B cell (primary cell): Measurements from ENCODE around the gene CCDC8. TPM values are rescaled to one million over a fixed set of nuclear protein-coding genes. Genes with fewer than 3 reads are reported as not detected.

ENCODE experiments used
- ATAC-seq: fragments of 200-7000 bp; cut with Tn5 transposase; one replicate; pipeline ENCODE4 v1.10.0; 2021; ENCODE audit warnings: low read depth, mild to moderate bottlenecking, moderate number of reproducible peaks, moderate library complexity
- CTCF ChIA-PET: fragments of 350-600 bp; sonication (Branson Sonifier 250); formaldehyde crosslinking; loops from one replicate; lab custom pipeline; 2021; ENCODE audit warnings: antibody characterized with exemption, inconsistent platforms; lab: Charles Lee
- POLR2A ChIA-PET: fragments of 350-600 bp; sonication (Branson Sonifier 250); formaldehyde crosslinking; loops from one replicate; lab custom pipeline; 2021; ENCODE audit warnings: antibody characterized with exemption; lab: Charles Lee
- DNase-seq: peaks from one replicate; pipeline ENCODE4 v3.0.0; 2013
- H2AFZ ChIP-seq: 2 replicates; pipeline ENCODE4 v1.6.1; 2012; ENCODE audit warnings: mild to moderate bottlenecking, low read depth, low read length; ENCODE audit not compliant: insufficient read depth, poor library complexity, severe bottlenecking
- H3K27ac ChIP-seq, 2 donors: 1 replicate in 1 of 2; 2 replicates in 1 of 2; pipeline ENCODE4 v1.5.1; 2012 to 2013; ENCODE audit warnings: low read length in 2 of 2, mild to moderate bottlenecking in 2 of 2, moderate library complexity in 1 of 2
- H3K27me3 ChIP-seq, 4 experiments: fragments of 200-600 bp in 1 of 4; sonication (generic) in 1 of 4; replicated peaks in 1 of 4; 1 replicate in 2 of 4; 2 replicates in 2 of 4; pipeline versions ENCODE4 v1.6.1 to v1.7.0; 2013 to 2016; ENCODE audit warnings: low read length in 3 of 4, mild to moderate bottlenecking in 2 of 4, mixed read lengths in 1 of 4, moderate library complexity in 1 of 4; ENCODE audit not compliant: insufficient read depth in 4 of 4, control insufficient read depth in 3 of 4; ENCODE audit errors: control extremely low read depth in 1 of 4
- H3K36me3 ChIP-seq, 2 experiments: replicated peaks in 1 of 2; 1 replicate in 1 of 2; 2 replicates in 1 of 2; pipeline versions ENCODE4 v1.6.1 to v1.7.1; 2013; ENCODE audit warnings: low read length in 1 of 2; ENCODE audit not compliant: insufficient read depth in 2 of 2, control insufficient read depth in 1 of 2; ENCODE audit errors: control extremely low read depth in 1 of 2, extremely low read depth in 1 of 2
- H3K4me1 ChIP-seq, 2 donors: fragments of 200-600 bp in 1 of 2; sonication (generic) in 1 of 2; 1 replicate in 1 of 2; 2 replicates in 1 of 2; pipeline versions ENCODE4 v1.5.1 to v1.6.1; 2013 to 2017; ENCODE audit warnings: low read length in 2 of 2; ENCODE audit not compliant: control insufficient read depth in 2 of 2, insufficient read depth in 2 of 2
- H3K4me2 ChIP-seq: replicated peaks from 2 replicates; pipeline ENCODE3; 2012; ENCODE audit warnings: mild to moderate bottlenecking, low read depth, low read length; ENCODE audit not compliant: poor library complexity, severe bottlenecking
- H3K4me3 ChIP-seq, 5 experiments: fragments of 200-600 bp in 1 of 5; sonication (generic) in 1 of 5; 1 replicate in 3 of 5; 2 replicates in 2 of 5; pipeline versions ENCODE4 v1.5.1 to v1.7.0; 2011 to 2016; ENCODE audit warnings: low read length in 4 of 5, mild to moderate bottlenecking in 4 of 5, low read depth in 2 of 5, control low read depth in 1 of 5, moderate library complexity in 1 of 5; ENCODE audit not compliant: insufficient read depth in 1 of 5; ENCODE audit errors: control extremely low read depth in 1 of 5, extremely low read depth in 1 of 5
- H3K79me2 ChIP-seq: fragments of 200-600 bp; sonication (generic); one replicate; pipeline ENCODE4 v1.6.0; 2016; ENCODE audit warnings: low read length; ENCODE audit not compliant: control insufficient read depth, insufficient read depth
- H3K9ac ChIP-seq: fragments of 200-600 bp; sonication (generic); 2 replicates; pipeline ENCODE4 v1.6.1; 2017; ENCODE audit warnings: mild to moderate bottlenecking, low read length, moderate library complexity
- H3K9me3 ChIP-seq, 3 donors: one replicate each; pipeline versions ENCODE4 v1.6.1 to v1.7.1; 2013; ENCODE audit warnings: low read length in 2 of 3; ENCODE audit not compliant: control insufficient read depth in 2 of 3, insufficient read depth in 1 of 3; ENCODE audit errors: control extremely low read depth in 1 of 3
- H4K20me1 ChIP-seq: 2 replicates; pipeline ENCODE4 v1.6.0; 2012; ENCODE audit warnings: mild to moderate bottlenecking, low read length; ENCODE audit not compliant: insufficient read depth, control insufficient read depth, poor library complexity, severe bottlenecking
- H3K27ac Mint-ChIP-seq: one replicate; pipeline ENCODE4 v1.8.0; 2021; ENCODE audit warnings: mixed read lengths
- H3K27me3 Mint-ChIP-seq: one replicate; pipeline ENCODE4 v1.8.0; 2021; ENCODE audit warnings: mixed read lengths
- H3K4me1 Mint-ChIP-seq: one replicate; pipeline ENCODE4 v1.8.0; 2021; ENCODE audit warnings: mixed read lengths
- H3K4me3 Mint-ChIP-seq: one replicate; pipeline ENCODE4 v1.8.0; 2021; ENCODE audit warnings: mixed read lengths
- H3K9me3 Mint-ChIP-seq: one replicate; pipeline ENCODE4 v1.8.0; 2022; ENCODE audit warnings: mixed read lengths; ENCODE audit not compliant: insufficient read depth
- EZH2 ChIP-seq: IDR thresholded peaks from 2 replicates; pipeline ENCODE4 v1.6.1; 2012; ENCODE audit warnings: borderline replicate concordance, low read depth, mild to moderate bottlenecking, moderate library complexity, low read length; ENCODE audit not compliant: insufficient read depth, poor library complexity, severe bottlenecking
- WGBS: methylation state at CpG from one replicate; pipeline ENCODE4 v1.1.5; 2013; ENCODE audit warnings: missing lambda C conversion rate; ENCODE audit not compliant: insufficient coverage; 5-methylcytosine and 5-hydroxymethylcytosine counted together
- intact Hi-C: fragments of 100-400 bp; cut with micrococcal nuclease; formaldehyde crosslinking; loops from one replicate; pipeline ENCODE4 v1.10.0; 2022
- polyA plus RNA-seq: library from polyadenylated mRNA; depleted of rRNA; stranded (reverse); fragments of >200 nt; gene quantifications from 2 replicates; pipeline ENCODE4 v1.2.3, GENCODE V29; 2012
- total RNA-seq, 2 donors: library from RNA; stranded (reverse); fragments of 120-200 nt in 1 of 2; gene quantifications; 1 replicate in 1 of 2; 2 replicates in 1 of 2; pipeline versions ENCODE4 v1.2.3 to v1.2.4, GENCODE V29; 2013 to 2022
- TF ChIP-seq, protein P1 (sequence below): fragments of 200-600 bp; IDR thresholded peaks from one replicate; pipeline ENCODE4 v1.8.0; 2022; ENCODE audit warnings: antibody characterized with exemption, mild to moderate bottlenecking

CCDC8 gene
- total and polyA plus RNA-seq, 2 donors (not counting 1 experiment from before 2014, with no cell fraction given), result not detected

DNA sequence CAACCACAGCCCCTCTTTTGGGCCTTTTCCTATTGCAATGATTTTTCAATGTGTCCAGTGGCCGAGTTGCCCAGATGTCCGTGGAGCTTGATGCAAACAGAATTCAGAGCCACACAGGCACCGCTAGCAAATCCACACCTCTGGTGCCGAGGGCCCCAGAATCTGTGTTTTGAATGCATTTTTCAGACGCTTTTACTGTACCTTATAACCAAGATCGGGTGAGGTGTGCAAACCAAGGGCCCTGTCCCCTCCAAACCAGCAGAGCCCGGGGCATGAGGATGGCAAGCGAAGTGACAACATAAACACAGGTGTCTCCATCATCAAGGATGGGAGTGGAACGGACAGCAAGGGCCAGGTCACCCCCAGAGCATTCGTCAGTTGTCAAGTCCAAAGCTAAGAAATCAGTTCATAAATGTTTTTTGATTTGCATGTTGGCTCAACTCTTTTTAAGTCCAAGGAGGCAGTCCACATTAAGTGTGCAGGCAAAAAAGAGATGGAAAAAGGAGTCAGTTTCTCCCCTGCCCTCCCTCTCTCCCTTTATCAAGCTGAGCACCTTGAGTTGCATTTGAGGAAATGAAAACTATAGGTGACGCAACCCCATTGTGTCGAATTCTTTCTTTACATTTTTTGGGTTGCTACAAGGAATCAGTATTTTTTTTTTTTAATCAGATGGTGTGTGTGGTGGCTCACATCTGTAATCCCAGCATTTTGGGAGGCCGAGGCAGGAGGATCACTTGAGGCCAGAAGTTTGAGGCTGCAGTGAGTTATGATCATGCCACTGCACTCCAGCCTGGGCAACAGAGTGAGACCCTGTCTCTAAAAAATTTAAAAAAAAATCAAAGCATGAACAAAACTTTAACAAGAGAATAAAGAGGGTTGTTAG lies 2.9 kb downstream of the CCDC8 start:
- TF ChIP-seq EZH2, result no peak
- Mint-ChIP-seq H3K27me3 (peaks cover 59% of the 10 kb centered on the region), H3K4me1 (peaks cover 3% of the 10 kb centered on the region), H3K27ac (no peak overlapping the region), H3K9me3 (no peaks in the 10 kb centered on the region), H3K4me3 (no peak overlapping the region)
- Histone ChIP-seq H3K27ac (no peak overlapping the region), H3K9ac (no peak overlapping the region), H3K36me3 (no peaks in the 10 kb centered on the region), H3K9me3 (peaks cover 0 to 19% (median 0%) of the 10 kb centered on the region in 3 donors), H3K4me1 (peaks cover 4 to 8% of the 10 kb centered on the region in 2 donors), H3K79me2 (no peaks in the 10 kb centered on the region), H3K4me2 (no peak overlapping the region), H3K4me3 (no peak overlapping the region), H4K20me1 (no peaks in the 10 kb centered on the region), H3K27me3 (peaks cover 0 to 79% (median 25%) of the 10 kb centered on the region in 4 experiments), H2AFZ (no peak overlapping the region)
- WGBS, result 86% methylated on average over 10 of the region's 13 CpGs
- no peak for DNase-seq
- POLR2A ChIA-PET, result no interaction called here
- intact Hi-C loops, result no loop called here
- CTCF ChIA-PET, result no interaction called here
- ATAC-seq, result no peak

DNA sequence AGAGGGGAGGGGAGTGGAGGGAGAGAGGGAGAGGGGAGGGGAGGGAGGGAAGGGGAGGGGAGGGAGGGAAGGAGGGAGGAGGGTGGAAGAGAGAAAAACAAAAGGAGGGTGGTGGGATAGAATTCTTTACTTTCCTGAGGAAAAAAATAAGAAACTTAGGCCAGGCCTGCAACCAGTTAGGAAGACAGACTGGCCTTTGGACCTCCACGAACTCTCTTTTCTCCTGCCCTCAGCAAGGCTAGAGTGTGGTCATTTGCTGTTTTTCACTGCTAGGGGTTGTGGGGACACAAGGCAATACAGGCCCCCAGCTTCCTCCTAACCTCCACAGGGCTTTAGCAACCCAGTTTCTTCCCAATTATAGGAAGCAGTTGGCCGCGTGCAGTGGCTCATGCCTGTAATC lies 4.2 kb downstream of the CCDC8 start:
- no peak overlapping the region for H3K9ac ChIP-seq
- TF ChIP-seq, protein P1, sequence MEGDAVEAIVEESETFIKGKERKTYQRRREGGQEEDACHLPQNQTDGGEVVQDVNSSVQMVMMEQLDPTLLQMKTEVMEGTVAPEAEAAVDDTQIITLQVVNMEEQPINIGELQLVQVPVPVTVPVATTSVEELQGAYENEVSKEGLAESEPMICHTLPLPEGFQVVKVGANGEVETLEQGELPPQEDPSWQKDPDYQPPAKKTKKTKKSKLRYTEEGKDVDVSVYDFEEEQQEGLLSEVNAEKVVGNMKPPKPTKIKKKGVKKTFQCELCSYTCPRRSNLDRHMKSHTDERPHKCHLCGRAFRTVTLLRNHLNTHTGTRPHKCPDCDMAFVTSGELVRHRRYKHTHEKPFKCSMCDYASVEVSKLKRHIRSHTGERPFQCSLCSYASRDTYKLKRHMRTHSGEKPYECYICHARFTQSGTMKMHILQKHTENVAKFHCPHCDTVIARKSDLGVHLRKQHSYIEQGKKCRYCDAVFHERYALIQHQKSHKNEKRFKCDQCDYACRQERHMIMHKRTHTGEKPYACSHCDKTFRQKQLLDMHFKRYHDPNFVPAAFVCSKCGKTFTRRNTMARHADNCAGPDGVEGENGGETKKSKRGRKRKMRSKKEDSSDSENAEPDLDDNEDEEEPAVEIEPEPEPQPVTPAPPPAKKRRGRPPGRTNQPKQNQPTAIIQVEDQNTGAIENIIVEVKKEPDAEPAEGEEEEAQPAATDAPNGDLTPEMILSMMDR, result no peak
- TF ChIP-seq EZH2, result no peak
- no peak overlapping the region for H3K4me3 Mint-ChIP-seq
- H3K4me1 ChIP-seq, result peaks cover 13 to 16% of the 10 kb centered on the region in 2 donors
- peaks cover 56% of the 10 kb centered on the region for H3K27me3 Mint-ChIP-seq
- H2AFZ ChIP-seq, result no peak overlapping the region
- no peaks in the 10 kb centered on the region for H4K20me1 ChIP-seq
- H3K4me1 Mint-ChIP-seq, result peaks cover 9% of the 10 kb centered on the region
- no peaks in the 10 kb centered on the region for H3K9me3 Mint-ChIP-seq
- ATAC-seq (no peak), DNase-seq (no peak)
- no peaks in the 10 kb centered on the region for H3K36me3 ChIP-seq
- CTCF ChIA-PET, result no interaction called here
- 83% methylated on average over 1 of the region's 3 CpGs for WGBS
- no peak overlapping the region for H3K27ac Mint-ChIP-seq
- H3K4me2 ChIP-seq, result no peak overlapping the region
- peaks cover 0 to 22% (median 0%) of the 10 kb centered on the region in 3 donors for H3K9me3 ChIP-seq
- intact Hi-C loops, result no loop called here
- POLR2A ChIA-PET, result no interaction called here
- H3K4me3 ChIP-seq, result no peak overlapping the region
- no peak overlapping the region for H3K27ac ChIP-seq
- H3K27me3 ChIP-seq, result peaks cover 0 to 82% (median 28%) of the 10 kb centered on the region in 4 experiments
- no peaks in the 10 kb centered on the region for H3K79me2 ChIP-seq
